HepG2 (cell line): ENCODE measurements around the gene GALNTL6.
"Not testable (repeated sequence)": the region's sequence is repeated elsewhere in the genome, so short reads cannot be mapped to it uniquely, and the experiment has no call there.

ENCODE experiments used
- CCDC6 ChIP-seq: sonication (generic); formaldehyde crosslinking; IDR thresholded peaks from 2 replicates; pipeline ENCODE4 v1.8.1; 2022; ENCODE audit warnings: mild to moderate bottlenecking, missing genetic modification reagents, moderate library complexity
- HDAC2 ChIP-seq: sonication (generic); formaldehyde crosslinking; IDR thresholded peaks from 2 replicates; pipeline ENCODE4 v1.4.0; 2020; ENCODE audit warnings: missing genetic modification reagents
- KLF9 ChIP-seq: IDR thresholded peaks from 2 replicates; pipeline ENCODE4 v1.6.1; 2016; ENCODE audit warnings: low read depth
- MYNN ChIP-seq: sonication (generic); formaldehyde crosslinking; IDR thresholded peaks from 2 replicates; pipeline ENCODE4 v1.4.0; 2020; ENCODE audit warnings: mild to moderate bottlenecking, low read depth, missing genetic modification reagents
- SALL2 ChIP-seq: sonication (generic); formaldehyde crosslinking; IDR thresholded peaks from 2 replicates; pipeline ENCODE4 v1.8.1; 2023; ENCODE audit warnings: mild to moderate bottlenecking, missing genetic modification reagents, inconsistent platforms
- TGIF2 ChIP-seq: IDR thresholded peaks from 2 replicates; pipeline ENCODE4 v1.6.1; 2016; ENCODE audit warnings: control low read depth, missing compliant biosample characterization
- TRIM24 ChIP-seq: sonication (generic); formaldehyde crosslinking; IDR thresholded peaks from 2 replicates; pipeline ENCODE4 v1.8.0; 2022; ENCODE audit warnings: mild to moderate bottlenecking, missing genetic modification reagents
- TF ChIP-seq, protein P1 (sequence below): sonication (generic); formaldehyde crosslinking; IDR thresholded peaks from 2 replicates; pipeline ENCODE4 v1.9.0; 2022; ENCODE audit warnings: low read depth, missing genetic modification reagents

DNA sequence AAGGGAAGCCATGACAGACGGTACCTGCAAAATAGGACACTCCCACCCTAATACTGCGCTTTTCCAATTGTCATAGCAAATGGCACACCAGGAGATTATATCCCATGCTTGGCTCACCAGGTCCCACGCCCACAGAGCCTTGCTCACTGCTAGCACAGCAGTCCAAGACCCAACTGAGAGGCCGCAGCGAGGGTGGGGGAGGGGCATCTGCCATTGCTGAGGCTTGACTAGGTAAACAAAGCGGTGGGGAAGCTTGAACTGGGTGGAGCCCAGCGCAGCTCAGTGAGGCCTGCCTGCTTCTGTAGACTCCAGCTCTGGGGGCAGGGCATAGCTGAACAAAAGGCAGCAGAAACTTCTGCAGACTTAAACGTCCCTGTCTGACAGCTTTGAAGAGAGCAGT lies 1099.3 kb downstream of the GALNTL6 start:
- not testable (repeated sequence) for TF ChIP-seq TGIF2 (CRISPR knock-in tag); HDAC2 (CRISPR knock-in tag); MYNN (CRISPR knock-in tag); KLF9 (CRISPR knock-in tag); SALL2 (CRISPR knock-in tag); TRIM24 (CRISPR knock-in tag); CCDC6
- TF ChIP-seq, protein P1, sequence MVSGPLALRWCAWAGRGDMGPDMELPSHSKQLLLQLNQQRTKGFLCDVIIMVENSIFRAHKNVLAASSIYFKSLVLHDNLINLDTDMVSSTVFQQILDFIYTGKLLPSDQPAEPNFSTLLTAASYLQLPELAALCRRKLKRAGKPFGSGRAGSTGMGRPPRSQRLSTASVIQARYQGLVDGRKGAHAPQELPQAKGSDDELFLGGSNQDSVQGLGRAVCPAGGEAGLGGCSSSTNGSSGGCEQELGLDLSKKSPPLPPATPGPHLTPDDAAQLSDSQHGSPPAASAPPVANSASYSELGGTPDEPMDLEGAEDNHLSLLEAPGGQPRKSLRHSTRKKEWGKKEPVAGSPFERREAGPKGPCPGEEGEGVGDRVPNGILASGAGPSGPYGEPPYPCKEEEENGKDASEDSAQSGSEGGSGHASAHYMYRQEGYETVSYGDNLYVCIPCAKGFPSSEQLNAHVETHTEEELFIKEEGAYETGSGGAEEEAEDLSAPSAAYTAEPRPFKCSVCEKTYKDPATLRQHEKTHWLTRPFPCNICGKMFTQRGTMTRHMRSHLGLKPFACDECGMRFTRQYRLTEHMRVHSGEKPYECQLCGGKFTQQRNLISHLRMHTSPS (CRISPR knock-in tag), result not testable (repeated sequence)
